22Rv1 (cell line): ENCODE results near the gene PCYT2.

Source experiments
- CTCF ChIP-seq: fragments of 450-650 bp; IDR thresholded peaks from 2 replicates; pipeline ENCODE4 v1.5.1; 2017; ENCODE audit warnings: mild to moderate bottlenecking
- ZFX ChIP-seq: fragments of 450-650 bp; IDR thresholded peaks from 2 replicates; pipeline ENCODE4 v1.6.1; 2017; ENCODE audit warnings: antibody characterized with exemption, borderline replicate concordance

DNA sequence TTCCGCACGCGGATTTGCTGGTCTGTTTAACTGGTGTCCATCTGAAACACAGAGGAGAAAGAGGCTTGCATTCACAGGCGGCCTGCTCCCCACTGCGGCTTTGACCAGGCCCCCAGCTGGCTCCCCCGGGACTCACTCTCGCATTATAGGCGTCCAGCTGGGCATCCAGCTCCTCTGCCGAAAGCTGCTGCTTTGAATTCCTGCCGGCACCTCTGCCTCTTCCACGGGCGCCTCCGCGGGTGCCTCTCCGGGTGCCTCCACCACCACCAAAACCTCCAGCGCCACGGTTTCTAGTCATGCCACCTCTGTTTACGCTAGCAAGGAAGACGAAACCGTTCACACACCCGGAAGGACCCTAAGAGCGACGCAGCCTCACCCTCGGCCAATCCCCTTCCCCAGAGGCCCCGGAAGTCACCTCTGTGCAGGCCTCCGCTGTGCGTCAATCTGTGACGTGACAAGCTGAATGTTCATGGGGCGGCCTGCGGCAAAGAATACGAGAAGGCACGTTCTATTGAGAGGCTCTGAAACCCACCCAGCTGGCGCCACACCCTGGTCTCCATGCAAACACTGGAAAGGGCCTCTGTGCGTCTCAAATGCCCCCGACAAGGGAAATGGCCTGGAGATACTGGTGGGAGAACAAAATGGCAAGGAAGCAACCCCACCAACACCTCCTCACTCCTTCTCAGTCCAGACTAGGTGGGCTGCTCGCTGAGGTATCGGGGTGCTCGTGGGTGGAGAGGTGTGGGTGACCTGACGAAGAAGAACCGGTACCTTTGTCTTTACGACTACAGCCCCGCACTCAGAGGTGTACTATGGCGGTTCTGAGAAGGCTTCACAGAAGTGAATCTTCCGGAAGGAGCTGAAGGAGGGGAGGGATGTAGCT, 22.9 kb downstream of the PCYT2 start:
- TF ChIP-seq CTCF: no peak
- TF ChIP-seq ZFX: no peak
